PC-9 (cell line): ENCODE results near the gene PTPN21.
"Not testable (repeated sequence)": the region's sequence is repeated elsewhere in the genome, so short reads cannot be mapped to it uniquely, and the experiment has no call there.

Source experiments
- EZH2 ChIP-seq: fragments of 200-600 bp; sonication (generic); IDR thresholded peaks from 2 replicates; pipeline ENCODE4 v1.8.0; 2017; ENCODE audit warnings: antibody characterized with exemption, low read depth
- TF ChIP-seq, protein P1 (sequence below): fragments of 200-600 bp; sonication (generic); conservative IDR thresholded peaks from 2 replicates; pipeline ENCODE4 v1.6.1; 2017; ENCODE audit warnings: mixed run types, antibody characterized with exemption, mild to moderate bottlenecking, moderate library complexity

DNA sequence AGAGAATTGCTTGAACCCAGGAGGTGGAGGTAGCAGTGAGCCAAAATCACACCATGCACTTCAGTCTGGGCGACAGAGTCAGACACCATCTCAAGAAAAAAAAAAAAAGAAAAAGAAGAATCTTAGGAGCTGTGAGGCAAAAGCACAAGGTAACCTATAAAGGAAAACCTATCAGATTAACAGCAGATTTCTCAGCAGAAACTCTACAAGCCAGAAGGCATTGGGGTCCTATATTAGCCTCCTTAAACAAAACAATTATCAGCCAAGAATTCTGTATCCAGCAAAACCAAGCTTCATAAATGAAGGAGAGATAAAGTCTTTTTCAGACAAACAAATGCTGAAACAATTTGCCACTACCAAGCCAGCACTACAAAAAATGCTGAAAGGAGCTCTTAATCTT is 24.9 kb downstream of the PTPN21 start:
- TF ChIP-seq, protein P1, sequence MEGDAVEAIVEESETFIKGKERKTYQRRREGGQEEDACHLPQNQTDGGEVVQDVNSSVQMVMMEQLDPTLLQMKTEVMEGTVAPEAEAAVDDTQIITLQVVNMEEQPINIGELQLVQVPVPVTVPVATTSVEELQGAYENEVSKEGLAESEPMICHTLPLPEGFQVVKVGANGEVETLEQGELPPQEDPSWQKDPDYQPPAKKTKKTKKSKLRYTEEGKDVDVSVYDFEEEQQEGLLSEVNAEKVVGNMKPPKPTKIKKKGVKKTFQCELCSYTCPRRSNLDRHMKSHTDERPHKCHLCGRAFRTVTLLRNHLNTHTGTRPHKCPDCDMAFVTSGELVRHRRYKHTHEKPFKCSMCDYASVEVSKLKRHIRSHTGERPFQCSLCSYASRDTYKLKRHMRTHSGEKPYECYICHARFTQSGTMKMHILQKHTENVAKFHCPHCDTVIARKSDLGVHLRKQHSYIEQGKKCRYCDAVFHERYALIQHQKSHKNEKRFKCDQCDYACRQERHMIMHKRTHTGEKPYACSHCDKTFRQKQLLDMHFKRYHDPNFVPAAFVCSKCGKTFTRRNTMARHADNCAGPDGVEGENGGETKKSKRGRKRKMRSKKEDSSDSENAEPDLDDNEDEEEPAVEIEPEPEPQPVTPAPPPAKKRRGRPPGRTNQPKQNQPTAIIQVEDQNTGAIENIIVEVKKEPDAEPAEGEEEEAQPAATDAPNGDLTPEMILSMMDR, result not testable (repeated sequence)
- not testable (repeated sequence) for TF ChIP-seq EZH2
